ENCODE measurements around the gene LIPI.
A peak's percentile ranks its signal among the peaks of the same experiment; 100 is the strongest.
"Not testable (repeated sequence)": the region's sequence is repeated elsewhere in the genome, so short reads cannot be mapped to it uniquely, and the experiment has no call there.

The LIPI gene
- 0 reads per million in 2 donors for total RNA-seq

DNA sequence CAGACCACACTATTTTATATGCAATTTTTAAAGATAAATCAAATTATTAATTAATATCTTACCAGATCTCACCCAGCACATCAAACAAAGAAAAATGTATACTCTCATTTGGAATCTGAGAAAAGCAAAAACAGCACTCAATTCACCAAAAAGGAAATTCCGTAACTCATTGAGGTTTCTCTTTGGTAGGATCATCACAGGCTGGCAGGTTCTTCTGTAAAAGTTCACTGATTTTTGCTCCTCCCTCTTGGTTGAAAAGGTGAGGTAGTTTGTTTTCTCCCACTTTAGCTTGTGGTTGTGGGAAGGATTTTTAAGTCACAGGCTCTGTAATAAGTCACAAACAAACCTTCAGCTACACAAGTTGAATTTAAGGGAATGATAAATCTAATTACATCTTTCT lies at the start of gene LIPI:
TSS of gene LIPI (minus strand) at position 218 of the 400 bp plus-strand sequence. CDS start at position 108, 110 bp downstream.
- DNase-seq, result no peak

GRCh38 chr21:14260174-14260764 lies 49.5 kb upstream of the LIPI start:
- no peak for DNase-seq

- no peak for DNase-seq
Observed at GRCh38 chr21:14259747-14260146, 49.0 kb upstream of the LIPI start.

GRCh38 chr21:14251336-14251735 lies 40.6 kb upstream of the LIPI start:
- no peak for DNase-seq

- DNase-seq, result no peak
Observed at GRCh38 chr21:14245711-14246110, 35.0 kb upstream of the LIPI start.

DNA sequence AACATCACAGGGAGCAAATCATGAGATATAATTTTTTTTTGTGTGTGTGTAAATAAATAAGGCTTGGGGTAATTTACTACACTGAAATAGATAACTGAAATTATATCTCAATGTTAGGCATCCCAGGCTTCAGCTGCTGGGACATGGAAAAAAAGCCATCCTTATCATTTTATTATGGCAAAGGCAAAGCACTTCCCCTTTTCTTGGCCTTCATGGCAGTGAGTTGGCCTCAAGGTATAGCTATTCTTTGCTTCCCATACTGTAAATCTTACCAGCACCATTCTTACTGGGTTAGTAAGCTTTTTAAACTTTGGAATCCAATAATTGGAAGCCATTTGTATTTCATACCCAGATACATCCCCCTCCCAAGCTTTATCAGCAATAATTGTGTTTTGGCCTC lies 34.2 kb upstream of the LIPI start:
- no peak for DNase-seq

DNA sequence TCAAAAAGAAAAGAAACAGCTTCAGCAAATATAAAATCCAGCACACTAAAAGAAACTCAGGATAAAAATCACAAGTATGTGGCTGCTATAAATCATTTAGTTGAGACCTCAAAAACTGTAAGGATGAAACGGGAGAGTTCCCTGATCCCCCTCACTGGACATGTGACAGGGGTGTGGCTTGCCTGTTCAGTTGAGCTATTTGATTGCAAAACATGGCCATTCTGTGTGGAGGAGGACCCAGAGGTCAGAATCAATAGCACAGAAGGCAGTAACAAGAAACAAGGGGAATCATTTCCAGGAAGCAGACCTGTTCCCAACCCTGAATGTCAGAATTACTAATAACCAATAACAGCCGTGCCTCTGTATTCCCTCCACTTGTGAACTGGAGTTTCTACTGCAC lies 33.1 kb upstream of the LIPI start:
- DNase-seq, result no peak

GRCh38 chr21:14243461-14243860 lies 32.7 kb upstream of the LIPI start:
- no peak for DNase-seq

DNA sequence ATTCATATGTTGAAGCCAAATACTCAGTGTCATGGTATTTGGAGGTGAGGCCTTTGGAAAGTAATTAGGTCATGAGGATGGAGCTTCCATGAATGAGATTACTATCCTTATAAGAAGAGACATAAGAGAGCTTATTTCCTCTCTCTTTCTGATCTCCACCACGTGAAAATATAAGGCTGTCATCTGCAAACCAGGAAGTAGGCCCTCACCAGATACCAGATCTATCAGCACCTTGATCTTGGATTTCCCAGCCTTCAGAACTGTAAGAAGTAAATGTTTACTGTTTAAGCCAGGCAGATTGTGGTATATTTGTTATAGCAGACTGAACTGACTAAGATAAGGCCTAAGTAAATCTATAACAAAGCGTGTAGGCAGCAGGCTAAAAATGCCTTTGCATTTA lies 30.5 kb upstream of the LIPI start:
- no peak for DNase-seq

- no peak for DNase-seq
Observed at GRCh38 chr21:14239281-14239680, 28.5 kb upstream of the LIPI start.

GRCh38 chr21:14236180-14236579 lies 25.4 kb upstream of the LIPI start:
- DNase-seq, result no peak

DNA sequence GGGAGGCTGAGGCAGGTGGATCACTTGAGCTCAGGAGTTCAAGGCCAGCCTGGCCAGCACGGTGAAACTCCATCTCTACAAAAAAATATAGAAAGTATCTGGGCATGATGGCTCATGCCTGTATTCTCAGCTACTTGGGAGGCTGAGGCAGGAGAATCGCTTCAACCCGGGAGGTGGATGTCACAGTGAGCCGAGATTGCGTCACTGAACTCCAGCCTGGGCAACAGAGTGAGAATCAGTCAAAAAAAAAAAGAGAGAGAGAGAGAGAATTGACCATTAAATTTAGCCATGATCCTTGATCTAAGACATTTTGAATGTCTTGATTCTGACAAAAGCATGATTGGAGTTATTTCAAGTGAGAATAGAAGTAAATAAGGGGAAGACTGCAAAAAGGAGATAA lies 24.3 kb upstream of the LIPI start:
- no peak for DNase-seq

DNA sequence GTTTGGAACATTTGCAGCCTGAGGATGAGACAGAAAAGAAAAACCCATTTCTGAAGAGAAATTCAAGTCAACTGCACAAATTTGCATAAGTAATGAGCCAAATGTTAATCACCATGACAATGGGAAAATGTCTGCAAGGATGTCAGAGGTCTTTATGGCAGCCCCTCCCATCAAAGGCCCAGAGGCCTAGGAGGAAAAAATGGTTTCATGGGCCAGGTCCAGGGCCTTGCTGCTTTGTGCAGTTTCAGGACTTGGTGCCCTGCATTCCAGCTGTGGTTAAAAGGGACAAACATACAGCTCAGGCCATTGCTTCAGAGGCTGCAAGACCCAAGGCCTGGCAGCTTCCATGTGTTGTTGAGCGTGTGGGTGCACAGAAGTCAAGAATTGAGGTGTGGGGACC lies 18.6 kb upstream of the LIPI start:
- DNase-seq, result no peak

DNA sequence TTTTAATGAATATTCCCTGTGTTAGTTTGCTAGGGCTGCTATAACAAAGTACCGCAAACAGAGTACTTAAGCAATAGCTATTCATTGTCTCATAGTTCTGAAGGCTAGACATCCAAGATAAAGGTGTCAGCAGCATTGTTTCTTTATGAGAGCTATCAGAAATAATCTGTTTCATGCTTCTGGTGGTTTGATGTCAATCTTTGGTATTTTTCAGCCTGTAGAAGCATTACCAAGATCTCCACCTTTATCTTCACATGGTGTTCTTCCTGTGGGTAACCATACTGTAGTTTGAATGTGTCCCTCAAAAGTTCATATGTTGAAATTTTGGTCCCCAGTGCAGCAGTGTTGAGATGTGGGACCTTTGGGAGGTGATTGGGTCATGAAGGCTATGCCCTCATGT lies 12.6 kb upstream of the LIPI start:
- DNase-seq, result no peak

GRCh38 chr21:14215971-14216641 lies 5.4 kb upstream of the LIPI start, which contains the start of gene RBM11:
RBM11 (plus strand) TSS chr21:14216157; CDS start chr21:14216187, 30 bp downstream.
- DNase-seq, result peak; percentile 62

DNA sequence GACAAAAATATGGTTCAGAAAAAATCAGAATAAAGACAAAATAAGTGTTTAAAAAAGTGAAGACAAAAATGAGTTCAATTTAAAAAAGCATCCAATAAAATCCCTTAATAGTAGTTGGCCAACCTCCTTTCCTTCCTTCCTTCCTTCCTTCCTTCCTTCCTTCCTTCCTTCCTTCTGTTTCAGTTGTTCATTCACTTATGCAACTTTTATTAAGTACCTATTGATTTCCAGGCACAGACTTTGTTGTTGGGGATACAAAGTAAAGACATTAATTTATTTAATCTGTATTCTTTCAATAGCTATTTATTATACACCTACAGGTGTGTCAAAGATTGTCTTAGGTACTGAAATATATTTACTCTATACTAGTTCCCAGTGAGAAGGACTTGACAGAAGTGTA lies 2.4 kb upstream of the LIPI start:
- no peak for DNase-seq

- no peak for DNase-seq
Observed at GRCh38 chr21:14206222-14206621, 4.5 kb downstream of the LIPI start.

- DNase-seq, result not testable (repeated sequence)
Observed at GRCh38 chr21:14166463-14167223, 44.1 kb downstream of the LIPI start.

DNA sequence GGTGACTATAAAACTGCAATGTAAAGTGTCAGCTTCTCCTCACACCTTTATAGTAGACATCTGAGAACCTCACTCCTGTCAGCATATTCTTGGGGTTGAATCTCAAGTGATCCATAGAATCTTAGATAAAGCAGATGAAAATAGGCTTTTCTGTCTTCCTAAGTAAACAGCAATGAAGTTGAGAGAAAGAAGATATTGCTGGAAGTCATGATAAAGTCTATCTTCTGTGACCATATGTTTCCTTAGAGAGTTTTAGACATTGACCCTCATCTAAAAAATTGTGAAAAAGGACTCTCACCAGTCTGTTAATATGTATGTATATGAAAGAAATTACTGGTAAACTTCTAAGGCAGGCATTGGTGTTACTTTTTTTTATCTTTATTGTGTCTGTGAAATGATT lies 66.8 kb downstream of the LIPI start:
- DNase-seq, result no peak

DNA sequence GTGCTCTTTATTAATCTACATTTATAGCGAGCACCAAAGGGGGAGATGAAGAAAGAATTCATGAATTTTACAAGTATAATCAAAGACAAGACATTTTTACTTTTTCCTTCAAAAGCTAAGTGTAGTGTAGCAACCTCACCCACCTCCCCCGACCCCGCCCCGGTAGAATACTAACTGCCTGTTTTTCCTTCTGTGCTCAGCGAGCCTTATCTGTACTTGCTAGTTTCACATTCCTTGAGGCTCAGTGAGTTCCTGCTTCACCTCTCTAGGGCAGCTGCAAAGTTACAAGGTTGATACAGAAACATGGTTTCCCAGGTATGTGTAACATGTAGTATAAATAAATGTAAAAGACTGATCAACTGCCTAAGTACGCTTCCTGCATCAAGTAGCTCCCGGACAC lies 86.5 kb downstream of the LIPI start:
- DNase-seq, result no peak

- DNase-seq, result no peak
Observed at GRCh38 chr21:14121719-14122118, 89.0 kb downstream of the LIPI start.

DNA sequence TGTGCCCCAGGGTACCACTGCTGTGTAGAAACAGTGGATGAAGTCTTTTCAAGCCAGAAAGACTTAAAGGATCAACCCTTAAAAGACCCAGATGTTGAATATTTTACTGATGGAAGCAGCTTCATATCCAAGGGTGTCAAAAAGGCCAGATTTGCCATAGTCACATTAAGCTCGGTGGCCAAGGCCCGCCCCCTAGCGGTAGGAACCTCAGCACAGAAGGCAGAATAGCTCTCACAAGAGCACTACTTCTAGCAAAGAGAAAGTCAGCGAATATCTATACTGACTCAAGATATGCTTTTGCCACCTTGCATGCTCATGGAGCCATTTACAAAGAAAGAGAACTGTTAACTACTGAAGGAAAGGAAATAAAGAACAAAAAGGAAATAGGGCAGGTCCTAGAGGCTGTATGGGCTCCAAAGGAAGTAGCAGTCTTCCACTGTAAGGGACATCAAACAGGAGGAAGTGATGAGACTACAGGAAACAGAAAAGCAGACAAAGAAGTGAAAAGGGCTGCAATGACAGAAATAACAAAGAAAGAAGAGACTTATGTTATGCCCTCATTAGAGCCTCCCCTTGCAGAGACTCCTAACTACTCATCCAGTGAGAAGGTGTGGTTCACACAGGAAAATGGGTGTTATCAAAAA lies 90.5 kb downstream of the LIPI start:
- DNase-seq, result no peak

DNA sequence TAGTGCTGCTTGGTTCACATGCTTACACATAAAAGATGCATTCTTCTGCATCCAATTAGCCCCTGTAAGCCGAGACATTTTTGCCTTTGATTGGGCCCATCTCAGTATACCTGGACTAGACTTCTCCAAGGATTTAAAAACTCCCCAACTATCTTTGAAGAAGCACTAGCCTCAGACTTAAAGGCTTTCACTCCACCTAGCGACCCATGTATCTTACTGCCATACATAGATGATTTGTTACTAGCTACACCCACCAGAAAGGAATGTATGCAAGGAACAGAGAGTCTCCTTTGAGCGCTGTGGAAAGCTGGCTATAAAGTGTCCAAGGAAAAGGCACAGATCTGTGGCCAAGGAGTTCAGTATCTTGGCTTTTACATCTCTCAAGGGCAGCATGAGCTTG lies 91.7 kb downstream of the LIPI start:
- no peak for DNase-seq

DNA sequence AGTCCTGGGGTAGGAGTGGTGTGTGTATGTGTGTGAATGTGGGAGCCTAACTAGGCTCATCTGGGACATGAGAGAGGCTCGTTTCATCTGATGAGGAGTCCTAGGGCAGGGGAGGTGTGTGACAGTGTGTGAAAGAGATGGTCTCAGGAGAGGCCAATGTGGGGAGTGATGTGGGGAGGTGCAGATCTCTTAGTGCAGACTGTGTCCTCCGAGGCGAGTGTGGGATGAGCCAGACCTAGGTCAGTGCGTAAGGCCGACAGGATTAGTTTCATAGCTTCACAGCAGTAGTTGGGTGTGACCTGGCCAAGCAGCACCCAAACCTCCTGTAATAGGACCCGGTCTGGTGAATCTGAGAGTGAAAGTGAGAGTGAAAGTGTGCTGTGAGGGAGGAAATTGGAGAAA lies 94.7 kb downstream of the LIPI start:
- DNase-seq, result no peak

Measured in T-helper 9 cell (primary cell).